Esophagus squamous epithelium (tissue), 5 donors: ENCODE data around the gene ACTR2. TPM values are rescaled to one million over a fixed set of nuclear protein-coding genes. Genes with fewer than 3 reads are reported as not detected.

Experiments
- DNase-seq: peaks from one replicate; lab custom pipeline; 2025; lab: John Stamatoyannopoulos, UW
- H3K27ac ChIP-seq, 4 donors: fragments of 200-600 bp; sonication (generic); one replicate each; pipeline ENCODE4 v1.5.1; 2016 to 2019; ENCODE audit warnings: mild to moderate bottlenecking in 1 of 4
- H3K27me3 ChIP-seq, 4 donors: fragments of 200-600 bp; sonication (generic); 1 replicate in 3 of 4; 2 replicates in 1 of 4; pipeline versions ENCODE4 v1.5.1 to v1.6.0; 2017 to 2021; ENCODE audit warnings: antibody characterized with exemption in 1 of 4
- H3K36me3 ChIP-seq, 3 donors: fragments of 200-600 bp; sonication (generic); one replicate each; pipeline ENCODE4 v1.5.1; 2016 to 2019
- H3K4me1 ChIP-seq, 3 donors: fragments of 200-600 bp; sonication (generic); one replicate each; pipeline ENCODE4 v1.5.1; 2017 to 2019
- H3K4me3 ChIP-seq, 4 donors: fragments of 200-600 bp; sonication (generic); 1 replicate in 3 of 4; 2 replicates in 1 of 4; pipeline ENCODE4 v1.5.1; 2016 to 2019; ENCODE audit warnings: mild to moderate bottlenecking in 2 of 4, moderate library complexity in 1 of 4
- H3K9me3 ChIP-seq, 3 donors: fragments of 200-600 bp; sonication (generic); one replicate each; pipeline ENCODE4 v1.5.1; 2016 to 2019
- CTCF ChIP-seq, 6 experiments: fragments of 450-650 bp in 4 of 6; fragments of 200-600 bp in 2 of 6; sonication (generic) in 2 of 6; IDR thresholded peaks; one replicate each; pipeline ENCODE4 v1.5.1; 2016 to 2019; ENCODE audit warnings: antibody characterized with exemption in 6 of 6, mild to moderate bottlenecking in 4 of 6, moderate library complexity in 4 of 6
- POLR2A ChIP-seq, 4 donors: fragments of 450-650 bp; IDR thresholded peaks; one replicate each; pipeline ENCODE4 v1.6.1; 2017; ENCODE audit warnings: antibody characterized with exemption in 4 of 4, mild to moderate bottlenecking in 4 of 4, moderate library complexity in 3 of 4
- WGBS, 2 donors: methylation state at CpG; one replicate each; pipeline ENCODE4 v1.1.5; 2018; 5-methylcytosine and 5-hydroxymethylcytosine counted together
- intact Hi-C: fragments of 100-400 bp; cut with DNase I; formaldehyde crosslinking; loops from one replicate; pipeline ENCODE4 v1.15.0; 2022
- total RNA-seq, 4 donors: library from RNA; depleted of rRNA; stranded (reverse); fragments of >200 nt; gene quantifications; one replicate each; pipeline ENCODE4 v1.1.0, GENCODE V29; 2016
- donor health status: DM: yes; HTN: yes; CAD: no.

Gene ACTR2
- total RNA-seq, 4 donors from 2014 or later: 70.6 to 124 (median 91.1) TPM

GRCh38 chr2:65317841-65318240, 90.2 kb downstream of the ACTR2 start:
- DNase-seq: no peak

GRCh38 chr2:65319072-65319673, 91.5 kb downstream of the ACTR2 start:
- intact Hi-C loops: no loop called here
- peak overlapping the region in 2 of 4 donors; percentile 19 to 48 for H3K27ac ChIP-seq
- H3K9me3 ChIP-seq: no peaks in the 10 kb centered on the region
- 75 to 81% methylated on average over 3 to 5 of the region's 5 CpGs for WGBS, 2 donors
- TF ChIP-seq POLR2A (IDR thresholded peaks at IDR 0.05) (no peak), CTCF (IDR thresholded peaks at IDR 0.05) (no peak)
- no peaks in the 10 kb centered on the region for H3K27me3 ChIP-seq
- no peak overlapping the region for H3K4me3 ChIP-seq
- peaks cover 7 to 42% (median 12%) of the 10 kb centered on the region in 3 donors for H3K4me1 ChIP-seq
- H3K36me3 ChIP-seq: peaks cover 0 to 16% (median 0%) of the 10 kb centered on the region in 3 donors
- no peak for DNase-seq

More at GRCh38 chr2:65317841-65318240, 90.2 kb downstream of the ACTR2 start:
- intact Hi-C loops: no loop called here
- Histone ChIP-seq H3K36me3 (peaks cover 8 to 29% (median 8%) of the 10 kb centered on the region in 3 donors), H3K4me3 (no peak overlapping the region), H3K27ac (no peak overlapping the region), H3K4me1 (peaks cover 7 to 42% (median 12%) of the 10 kb centered on the region in 3 donors), H3K9me3 (no peaks in the 10 kb centered on the region), H3K27me3 (no peaks in the 10 kb centered on the region)
- WGBS, 2 donors: 78 to 80% methylated on average over 5 to 7 of the region's 7 CpGs
- TF ChIP-seq POLR2A (IDR thresholded peaks at IDR 0.05): no peak
- TF ChIP-seq CTCF (IDR thresholded peaks at IDR 0.05): no peak

- no peak overlapping the region for H3K4me3 ChIP-seq
- H3K27me3 ChIP-seq: no peaks in the 10 kb centered on the region
- DNase-seq: no peak
- no peak for TF ChIP-seq CTCF (IDR thresholded peaks at IDR 0.05)
- intact Hi-C loops: no loop called here
- H3K4me1 ChIP-seq: peaks cover 7 to 41% (median 12%) of the 10 kb centered on the region in 3 donors
- H3K9me3 ChIP-seq: no peaks in the 10 kb centered on the region
- WGBS, 2 donors: no CpG with 5 or more reads among the region's 1 CpG
- H3K27ac ChIP-seq: peak overlapping the region in 2 of 4 donors; percentile 19 to 48
- H3K36me3 ChIP-seq: peaks cover 0 to 16% (median 0%) of the 10 kb centered on the region in 3 donors
These were observed 92.0 kb downstream of the ACTR2 start for GRCh38 chr2:65319674-65320041.

GRCh38 chr2:65320042-65320725, 92.6 kb downstream of the ACTR2 start:
- Histone ChIP-seq H3K9me3 (no peaks in the 10 kb centered on the region), H3K27ac (peak overlapping the region in 2 of 4 donors; percentile 19 to 25), H3K27me3 (no peaks in the 10 kb centered on the region), H3K36me3 (peaks cover 0 to 16% (median 0%) of the 10 kb centered on the region in 3 donors), H3K4me3 (no peak overlapping the region), H3K4me1 (peaks cover 7 to 35% (median 12%) of the 10 kb centered on the region in 3 donors)
- DNase-seq: no peak
- WGBS, 2 donors: 53 to 64% methylated on average over 8 to 9 of the region's 9 CpGs
- TF ChIP-seq CTCF (IDR thresholded peaks at IDR 0.05) (peak in 1 of 6 experiments; percentile 39), POLR2A (IDR thresholded peaks at IDR 0.05) (no peak)
- intact Hi-C loops: no loop called here

Other genes starting within 250 kb of the ACTR2 start
- gene SLC1A4, start 238.4 kb upstream of the ACTR2 start, total RNA-seq: 10 to 100 TPM; 12.8 to 28.1 (median 14.3) TPM
- 10 to 100 TPM in 2 of 4 donors, 1 to 10 TPM in 2; 3.9 to 17.4 (median 8.6) TPM for gene CEP68, start 171.4 kb upstream of the ACTR2 start, total RNA-seq
- gene RAB1A, start 97.7 kb upstream of the ACTR2 start, total RNA-seq: 100 to 1,000 TPM in 1 of 4 donors, 10 to 100 TPM in 3; 72.6 to 101 (median 78.3) TPM
- 10 to 100 TPM in 1 of 4 donors, 1 to 10 TPM in 3; 8.1 to 15.1 (median 9.1) TPM for gene SPRED2, start 204.8 kb downstream of the ACTR2 start, total RNA-seq